GM19468 (cell line): ENCODE measurements around the gene HDAC9.

ENCODE experiments used
- ATAC-seq: cut with Tn5 transposase; IDR thresholded peaks from one replicate; pipeline ENCODE4 v1.9.1; 2021; ENCODE audit warnings: mild to moderate bottlenecking, moderate library complexity, moderate number of reproducible peaks; ENCODE audit not compliant: unreplicated experiment; ENCODE audit errors: extremely low read depth

HDAC9 gene

DNA sequence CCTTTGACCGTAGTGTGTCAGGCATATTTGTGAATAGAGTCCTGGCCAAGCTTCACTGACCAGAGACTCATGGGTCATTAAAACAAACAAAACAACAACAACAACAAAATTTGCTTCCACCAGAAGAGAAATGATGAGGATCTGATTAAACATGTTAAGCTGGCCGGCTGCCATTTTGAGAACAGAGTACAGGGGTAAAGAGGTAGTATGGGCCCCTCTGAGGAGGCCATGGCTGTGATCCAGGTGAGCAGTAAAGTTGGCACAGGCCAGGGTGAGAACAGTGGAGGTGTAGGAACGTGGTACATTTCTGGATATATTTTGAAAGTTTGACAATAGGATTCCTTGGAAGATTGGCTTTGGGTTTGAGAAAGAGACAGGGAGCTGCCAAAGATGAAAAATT is 369.4 kb downstream of the HDAC9 start:
- ATAC-seq = no peak

GRCh38 chr7:18866359-18867036 is 370.9 kb downstream of the HDAC9 start:
- ATAC-seq = no peak

DNA sequence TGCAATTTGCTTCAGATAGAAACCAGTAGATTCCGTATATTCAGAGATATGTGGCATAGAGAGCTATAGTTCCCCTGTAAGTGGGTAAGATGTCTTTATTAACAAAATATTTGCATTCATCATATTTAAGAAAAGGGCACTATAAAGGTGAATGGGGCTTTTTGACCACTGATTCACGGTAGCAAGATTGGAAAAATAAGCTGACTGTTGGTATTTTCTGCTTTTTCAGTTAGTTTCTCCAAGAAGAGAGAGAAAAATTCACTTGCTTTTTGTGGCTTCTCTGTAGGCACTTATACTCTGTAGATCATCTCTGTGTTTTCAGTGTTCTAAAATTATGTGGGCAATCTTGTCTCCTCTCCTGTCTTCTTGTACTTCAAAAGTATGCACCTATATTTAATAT is 376.8 kb downstream of the HDAC9 start:
- ATAC-seq = no peak

DNA sequence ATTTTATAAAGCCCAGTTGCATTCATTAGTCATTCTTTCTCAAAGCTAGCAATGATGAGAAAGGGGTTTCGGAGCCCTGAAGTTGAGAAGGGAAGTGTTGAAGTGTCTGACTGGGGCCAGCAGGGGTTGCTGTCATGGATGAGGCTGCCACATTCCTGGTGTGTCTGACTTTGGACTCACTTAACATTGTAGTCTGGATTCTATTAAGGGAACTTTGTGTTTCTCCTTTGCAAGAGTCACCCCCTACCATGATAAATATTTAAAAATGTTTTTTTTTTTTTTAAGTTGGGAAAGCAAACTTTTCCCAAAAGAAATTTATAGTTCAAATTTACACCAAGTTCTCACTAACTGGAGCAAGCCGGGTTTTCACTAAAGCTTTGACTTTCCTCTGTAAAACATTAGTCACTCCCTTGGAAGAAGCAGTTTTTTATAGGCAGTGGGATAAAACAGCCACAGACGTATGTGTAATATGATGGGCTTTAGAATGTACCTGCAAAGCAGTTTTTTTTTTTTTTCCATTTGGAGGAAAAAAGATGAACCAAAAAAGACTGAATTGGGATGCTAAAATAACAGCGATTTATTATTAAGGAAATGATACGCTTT is 378.3 kb downstream of the HDAC9 start:
- no peak for ATAC-seq

DNA sequence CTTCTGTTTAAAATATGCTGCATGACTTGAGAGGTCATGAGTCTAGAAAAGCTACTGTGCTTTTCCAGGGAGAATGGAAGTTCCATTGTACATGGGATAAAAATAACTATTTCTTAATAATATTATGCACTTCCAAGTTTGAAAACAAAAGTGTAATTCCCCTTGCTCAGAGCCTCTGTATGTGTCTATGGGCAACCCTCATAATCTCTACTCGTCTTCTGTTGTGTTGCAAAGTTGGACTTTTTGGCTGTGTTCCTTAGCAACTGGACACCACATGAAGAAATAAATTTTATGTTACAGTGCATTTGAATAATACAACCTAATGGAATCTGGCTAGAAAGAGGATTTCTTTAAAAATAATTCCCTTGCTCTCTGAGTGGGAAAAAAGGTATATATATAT is 379.3 kb downstream of the HDAC9 start:
- ATAC-seq = no peak

GRCh38 chr7:18877874-18878273 is 382.3 kb downstream of the HDAC9 start:
- no peak for ATAC-seq

- ATAC-seq = no peak
Measured at GRCh38 chr7:18886832-18887231, 391.3 kb downstream of the HDAC9 start.

DNA sequence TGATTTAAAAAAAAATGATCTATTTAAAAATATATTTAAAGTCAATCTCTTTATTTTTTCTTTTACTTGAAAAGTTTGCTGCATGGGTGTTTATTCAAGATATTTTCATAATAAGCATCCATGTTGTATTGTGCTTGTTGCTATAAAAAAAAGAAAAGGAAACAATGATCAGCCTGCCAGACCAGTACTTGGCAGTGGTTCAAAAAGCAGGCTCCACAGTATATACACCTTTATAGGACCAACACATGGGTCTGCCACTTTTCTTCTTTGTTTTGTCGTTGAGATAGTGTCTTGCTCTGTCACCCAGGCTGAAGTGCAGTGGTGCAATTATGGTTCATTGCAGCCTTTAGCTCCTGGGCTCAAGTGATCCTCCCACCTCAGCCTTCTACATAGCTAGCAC is 393.9 kb downstream of the HDAC9 start:
- ATAC-seq = no peak

DNA sequence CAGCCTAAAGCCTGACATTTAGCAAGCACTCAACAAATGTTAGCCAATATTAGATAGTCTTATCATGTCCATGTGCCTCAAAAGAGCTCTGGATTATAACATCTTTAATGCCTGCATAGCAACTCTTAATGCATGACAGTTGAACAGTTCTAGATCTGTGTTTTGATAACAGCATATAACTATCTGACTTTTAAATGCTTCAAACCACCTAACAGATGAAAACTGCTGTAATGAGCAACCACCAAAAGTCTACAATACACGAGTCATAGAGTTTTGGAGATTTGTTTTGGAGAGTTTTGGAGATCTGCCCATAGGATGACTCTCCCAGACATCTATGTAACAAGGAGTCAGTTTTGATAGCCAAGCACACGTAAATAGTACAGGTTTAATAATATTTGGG is 394.6 kb downstream of the HDAC9 start:
- ATAC-seq = no peak

- no peak for ATAC-seq
Measured at GRCh38 chr7:18890885-18891621, 395.5 kb downstream of the HDAC9 start.

DNA sequence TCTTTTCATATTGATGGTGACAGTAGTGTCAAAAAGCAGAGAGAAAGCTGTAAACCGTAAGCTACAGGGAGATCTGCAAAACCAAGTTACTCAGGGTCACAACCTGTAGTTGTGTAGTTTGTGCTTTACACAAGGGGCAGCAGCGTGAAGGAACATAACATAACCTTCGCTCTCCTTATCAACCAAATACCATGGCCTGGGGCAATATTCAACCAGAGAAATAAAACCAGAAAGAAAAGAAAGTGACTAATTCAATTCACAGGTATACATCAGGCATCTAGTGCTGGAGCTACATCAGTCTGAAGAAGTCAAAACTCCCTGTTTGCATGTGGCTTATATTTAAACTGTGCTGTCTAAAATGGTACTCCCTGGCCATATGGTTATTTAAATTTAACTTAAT is 397.6 kb downstream of the HDAC9 start:
- ATAC-seq = no peak

- ATAC-seq = no peak
Measured at GRCh38 chr7:18894155-18894554, 398.6 kb downstream of the HDAC9 start.

DNA sequence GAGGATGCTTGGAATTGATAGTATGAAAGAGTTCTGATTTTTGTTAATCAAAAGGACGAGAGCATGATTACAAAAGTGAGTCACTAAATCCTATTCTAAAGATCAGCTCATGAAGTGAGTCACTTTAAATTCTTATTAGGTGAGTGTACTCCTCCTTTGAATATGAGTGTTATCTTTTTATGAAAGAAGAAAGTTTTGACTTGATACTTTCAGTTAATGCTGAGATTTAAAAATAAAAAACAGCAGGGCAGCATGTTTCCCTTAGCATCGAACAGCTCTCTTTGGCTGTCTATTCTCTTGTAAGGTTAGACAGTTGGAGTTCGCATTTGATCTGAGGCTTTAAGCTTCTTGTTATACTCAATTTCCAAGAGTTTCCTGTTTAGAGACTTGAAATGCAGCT is 399.9 kb downstream of the HDAC9 start:
- ATAC-seq = no peak

- ATAC-seq = no peak
Measured at GRCh38 chr7:18896343-18896975, 400.9 kb downstream of the HDAC9 start.

- ATAC-seq = no peak
Measured at GRCh38 chr7:18900236-18900635, 404.7 kb downstream of the HDAC9 start.

DNA sequence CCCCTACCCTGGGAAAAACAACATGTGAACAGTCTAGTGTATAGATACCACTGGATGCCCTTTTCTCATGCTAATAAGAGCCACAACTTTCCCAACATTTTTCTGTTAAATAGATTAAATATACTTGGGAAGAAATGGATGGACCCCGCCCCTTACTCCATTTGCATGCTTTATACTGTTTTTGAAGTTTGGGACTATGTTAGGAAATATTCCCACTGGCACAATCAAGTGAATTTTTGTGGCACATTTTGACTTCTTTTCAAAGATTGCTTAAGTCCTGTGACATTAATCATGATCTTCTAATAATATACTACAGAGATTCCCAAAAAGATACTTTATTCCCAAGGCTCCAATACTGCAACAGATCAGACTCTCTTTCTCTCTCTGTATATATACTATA is 405.3 kb downstream of the HDAC9 start:
- ATAC-seq = no peak

DNA sequence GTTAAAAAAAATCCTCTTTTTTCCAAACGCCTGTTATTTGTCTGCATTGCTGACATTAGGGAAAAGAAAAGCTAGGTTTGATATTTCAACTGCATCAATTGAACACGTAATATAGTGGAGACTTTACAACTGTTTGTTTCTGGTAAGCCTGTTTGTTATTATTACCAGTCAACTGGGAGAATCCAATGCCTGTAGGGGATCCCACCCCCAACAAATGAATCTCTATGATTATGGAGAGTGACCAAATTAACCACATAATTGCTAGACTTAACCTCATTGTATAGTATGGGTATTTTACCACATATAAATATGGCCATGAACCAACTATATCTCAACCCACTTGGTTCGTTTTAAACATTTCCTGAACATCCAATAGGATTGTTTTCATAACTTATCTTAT is 405.8 kb downstream of the HDAC9 start:
- no peak for ATAC-seq

DNA sequence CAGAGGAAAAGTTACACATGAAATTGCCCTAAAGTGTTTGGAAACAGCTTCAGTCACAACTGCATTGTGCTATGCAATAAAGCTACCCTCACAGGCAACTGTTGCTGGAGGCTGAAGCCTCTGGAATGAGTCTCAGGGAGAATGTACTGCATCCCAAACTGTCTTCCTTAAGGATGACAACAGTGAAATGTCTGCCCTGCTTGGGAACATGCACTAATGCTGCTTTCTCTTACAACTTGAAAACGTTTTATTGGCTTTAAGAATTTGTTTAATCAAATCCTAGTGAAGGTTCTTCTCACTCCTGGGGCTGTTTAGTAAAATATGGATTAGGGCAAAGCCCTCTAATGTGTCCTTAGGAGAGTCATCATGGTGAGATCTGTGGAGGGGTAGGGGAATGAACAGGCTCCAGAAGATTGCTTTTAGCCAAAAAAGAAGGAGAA is 406.5 kb downstream of the HDAC9 start:
- no peak for ATAC-seq

DNA sequence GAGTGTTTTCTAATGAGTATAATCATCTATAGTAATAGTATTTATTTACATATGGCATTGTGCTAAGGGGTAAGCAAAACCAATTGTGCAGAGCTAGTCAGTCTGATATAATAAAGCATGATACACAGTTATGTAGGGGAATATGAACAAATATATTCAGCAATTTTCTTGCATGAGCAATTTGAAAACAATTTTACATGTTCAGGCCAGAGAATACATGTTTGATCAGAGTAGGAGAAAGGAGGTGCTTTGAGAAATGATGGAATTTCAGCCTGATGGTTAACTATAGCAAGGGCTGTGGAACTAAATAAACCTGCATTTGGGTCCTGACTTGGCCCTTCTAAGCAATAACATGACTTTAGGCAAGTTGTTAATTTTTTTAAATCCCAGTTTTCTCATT is 407.3 kb downstream of the HDAC9 start:
- no peak for ATAC-seq

GRCh38 chr7:18903695-18904094 is 408.1 kb downstream of the HDAC9 start:
- no peak for ATAC-seq

DNA sequence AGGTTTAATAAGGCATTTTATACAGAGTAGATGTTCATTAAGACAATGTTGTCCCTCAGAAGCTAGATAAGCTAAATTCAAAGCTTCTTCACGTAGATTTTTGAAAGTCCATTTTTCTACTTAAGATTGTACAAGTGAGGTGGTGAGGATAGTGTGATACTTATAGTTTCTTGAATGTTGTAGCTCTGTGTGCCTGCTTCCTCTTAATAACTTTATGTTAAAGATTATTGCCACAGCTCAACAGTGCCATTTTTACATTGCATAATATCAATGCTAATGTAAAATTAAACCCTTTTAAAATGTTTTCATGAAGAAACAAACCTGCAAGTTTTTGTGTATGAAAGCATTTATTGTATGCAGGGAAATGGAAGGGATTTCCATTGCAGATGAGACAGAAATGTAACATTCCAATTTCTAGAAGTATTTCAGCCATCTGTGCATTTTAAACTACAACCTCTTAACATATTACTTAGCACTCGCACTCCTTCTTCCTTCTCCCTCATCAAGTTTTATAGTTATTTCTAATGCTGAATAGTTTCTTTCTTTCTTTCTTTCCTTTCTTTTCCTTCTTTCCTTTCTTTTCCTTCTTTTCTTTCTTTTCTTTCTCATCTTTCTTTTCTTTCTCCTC is 409.9 kb downstream of the HDAC9 start:
- ATAC-seq = no peak
